Stimulated activated CD4-positive, alpha-beta T cell treated with anti-CD3 and anti-CD28 coated beads, Interleukin-2, amount 100 ng/mL, for 4 hours (primary cell): ENCODE measurements around the gene CLMN.
"Not testable (repeated sequence)": the region's sequence is repeated elsewhere in the genome, so short reads cannot be mapped to it uniquely, and the experiment has no call there.

ENCODE experiments used
- DNase-seq: peaks from one replicate; pipeline ENCODE4 v3.0.0-alpha.2; 2020; ENCODE audit warnings: low read depth

The CLMN gene

GRCh38 chr14:95217391-95217900 is 102.3 kb downstream of the CLMN start:
- no peak for DNase-seq

DNA sequence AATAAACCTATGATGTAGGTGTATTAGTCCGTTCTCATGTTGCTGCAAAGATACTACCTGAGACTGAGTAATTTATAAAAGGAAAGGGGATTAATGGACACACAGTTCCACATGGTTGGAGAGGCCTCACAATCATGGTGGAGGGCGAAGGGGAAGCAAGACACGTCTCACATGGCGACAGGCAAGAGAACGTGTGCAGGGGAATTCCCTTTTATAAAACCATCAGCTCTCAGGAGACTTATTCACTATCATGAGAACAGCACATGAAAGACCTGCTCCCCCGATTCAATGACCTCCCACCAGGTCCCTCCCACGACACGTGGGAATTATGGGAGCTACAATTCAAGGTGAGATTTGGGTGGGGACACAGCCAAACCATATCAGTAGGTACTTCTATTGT is 103.7 kb downstream of the CLMN start:
- DNase-seq = no peak

DNA sequence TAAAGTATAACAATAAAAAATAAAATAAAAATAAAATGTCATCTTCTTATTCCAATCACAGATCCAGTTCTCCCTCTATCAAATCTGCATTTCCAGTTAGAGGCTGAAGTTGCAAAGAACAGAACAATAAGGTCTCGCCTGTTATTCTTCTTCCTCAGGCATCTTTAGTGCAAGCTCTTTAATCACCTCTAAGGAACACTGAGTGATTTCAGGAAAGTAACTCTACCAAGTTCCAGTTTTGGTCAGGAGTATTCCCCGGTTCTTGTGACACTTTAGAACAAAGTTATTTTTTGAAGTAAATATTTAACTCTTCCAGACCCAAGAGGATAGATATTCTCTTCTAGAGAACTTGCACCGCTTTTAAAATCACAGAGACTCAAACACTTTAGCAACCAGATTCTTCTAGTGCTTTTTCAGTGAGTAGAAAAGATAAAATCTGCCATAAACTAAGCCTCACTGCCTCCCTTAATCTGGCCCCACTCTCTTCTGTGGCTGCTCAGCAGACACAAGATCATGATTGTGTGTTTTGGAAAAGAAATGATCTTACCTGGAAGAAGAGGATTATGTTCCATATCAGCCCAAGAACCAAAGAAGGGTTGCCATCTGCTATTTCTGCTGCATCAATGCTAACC is 104.5 kb downstream of the CLMN start:
- no peak for DNase-seq

GRCh38 chr14:95213774-95214173 is 105.9 kb downstream of the CLMN start:
- no peak for DNase-seq

DNA sequence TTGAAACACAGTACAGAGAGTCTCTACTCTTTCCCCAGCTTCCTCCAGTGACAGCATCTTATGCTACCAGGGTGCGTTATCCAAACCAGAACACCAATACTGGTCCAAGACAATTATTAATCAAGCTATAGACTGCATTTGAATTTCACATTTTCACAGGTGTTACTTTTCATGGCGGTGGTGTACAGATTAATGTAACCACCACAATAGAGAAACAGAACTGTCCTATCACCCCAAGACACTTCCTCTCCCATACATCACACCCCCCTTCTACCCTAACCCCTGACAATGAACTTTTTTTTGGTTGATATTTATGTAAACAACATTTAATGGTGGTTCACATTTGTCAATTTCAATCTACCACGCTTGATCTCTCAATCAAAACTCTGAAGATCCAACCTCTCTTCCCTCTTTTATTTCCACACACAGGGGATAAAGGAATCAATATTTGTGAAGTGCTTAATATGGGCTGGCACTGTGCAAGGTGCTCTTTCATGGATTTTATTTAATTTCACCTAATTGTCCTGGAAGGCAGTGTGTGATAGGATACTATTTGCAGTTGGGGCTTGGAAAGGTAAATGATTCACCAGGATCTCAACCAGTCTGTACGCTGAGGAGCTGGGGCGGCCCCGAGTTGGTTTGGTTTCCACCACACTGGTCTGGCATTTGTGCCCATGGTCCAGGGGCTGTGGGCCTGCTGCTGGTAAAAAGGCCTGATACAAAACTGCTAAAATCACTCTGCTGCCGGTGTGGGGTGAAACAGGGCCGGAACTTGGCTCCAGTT is 107.8 kb downstream of the CLMN start:
- no peak for DNase-seq

- DNase-seq = no peak
Observed at GRCh38 chr14:95210699-95211098, 109.0 kb downstream of the CLMN start.

DNA sequence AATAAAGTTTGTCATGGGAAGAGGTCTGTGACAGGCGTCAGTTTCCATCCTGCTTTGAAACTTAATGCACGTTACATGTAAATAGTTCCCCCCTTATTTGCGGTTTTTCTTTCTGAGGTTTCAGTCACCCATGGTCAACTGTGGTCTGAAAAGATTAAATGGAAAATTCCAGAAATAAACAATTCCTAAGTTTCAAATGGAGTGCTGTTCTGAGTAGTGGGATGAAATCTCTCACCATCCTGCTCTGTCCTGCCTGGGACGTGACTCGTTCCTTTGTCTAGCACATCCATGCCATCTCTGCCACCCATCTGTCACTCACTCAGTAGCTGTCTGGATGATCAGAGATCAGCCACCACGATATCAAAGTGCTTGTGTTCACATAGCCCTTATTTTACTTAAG is 111.1 kb downstream of the CLMN start:
- no peak for DNase-seq

DNA sequence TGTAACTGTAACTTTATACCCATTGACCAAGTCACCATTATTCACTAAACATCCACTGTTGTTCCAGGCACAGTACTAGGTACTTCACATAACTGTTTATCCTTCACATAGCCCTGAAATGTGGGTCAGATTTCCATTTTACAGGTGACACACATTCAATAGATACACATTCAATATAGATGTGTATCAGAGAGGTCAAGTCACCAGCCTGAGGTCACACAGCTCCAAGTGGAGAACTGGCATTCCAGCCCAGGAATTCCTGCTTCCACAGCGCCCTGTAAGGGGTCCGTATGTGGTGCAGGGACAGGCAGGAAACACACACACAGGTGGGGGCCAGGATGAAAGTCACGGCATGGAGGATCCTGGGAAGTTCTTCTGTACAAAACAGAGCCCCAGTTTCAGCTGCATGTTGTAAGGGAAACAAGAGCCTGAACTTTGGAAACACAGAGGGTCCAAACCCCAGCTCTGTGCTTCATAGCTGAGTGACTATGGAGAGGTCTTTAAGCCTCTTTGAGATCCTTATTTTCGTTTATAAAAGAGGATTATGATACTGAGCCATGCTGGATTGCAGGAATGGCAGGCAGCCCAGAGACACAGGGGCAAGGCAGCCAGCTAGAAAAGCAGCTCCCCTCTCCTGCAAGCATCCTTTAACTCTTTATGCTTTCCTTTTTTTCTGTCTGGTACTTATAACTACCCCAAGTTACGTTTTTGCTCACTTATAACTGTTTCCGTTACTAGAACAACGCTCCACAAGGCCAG is 112.1 kb downstream of the CLMN start:
- DNase-seq = no peak

GRCh38 chr14:95206534-95206933 is 113.2 kb downstream of the CLMN start:
- no peak for DNase-seq

- DNase-seq = no peak
Observed at GRCh38 chr14:95204705-95205104, 115.0 kb downstream of the CLMN start.

DNA sequence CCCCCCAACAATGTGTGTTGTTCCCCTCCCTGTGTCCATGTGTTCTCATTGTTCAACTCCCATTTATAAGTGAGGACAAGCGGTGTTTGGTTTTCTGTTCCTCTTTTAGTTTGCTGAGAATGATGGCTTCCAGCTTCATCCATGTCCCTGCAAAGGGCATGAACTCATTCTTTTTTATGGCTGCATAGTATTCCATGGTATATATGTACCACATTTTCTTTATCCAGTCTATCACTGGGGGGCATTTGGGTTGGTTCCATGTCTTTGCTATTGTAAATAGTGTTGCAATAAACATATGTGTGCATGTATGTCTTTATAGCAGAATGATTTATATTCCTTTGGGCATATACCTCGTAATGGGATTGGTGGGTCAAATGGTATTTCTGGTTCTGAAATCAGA is 118.0 kb downstream of the CLMN start:
- DNase-seq = not testable (repeated sequence)

DNA sequence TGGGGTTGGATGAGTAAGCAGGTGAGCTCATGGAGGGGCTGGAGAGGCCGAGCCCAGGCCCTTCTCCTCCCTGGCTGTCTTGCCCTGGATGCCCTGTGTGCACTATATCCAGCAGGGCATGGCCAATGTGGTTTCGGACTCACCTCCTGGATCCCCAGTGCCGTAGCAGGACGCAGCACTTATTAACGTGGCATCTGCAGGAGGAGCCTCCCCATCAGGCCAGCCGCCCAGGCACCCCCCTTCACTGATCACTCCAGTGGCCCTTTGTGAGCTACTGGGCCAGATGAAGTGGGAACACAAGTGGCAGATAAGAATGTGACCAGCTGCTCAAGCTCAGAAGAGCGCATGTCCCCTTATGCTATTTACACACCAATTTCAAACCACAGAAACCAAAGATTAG is 119.3 kb downstream of the CLMN start:
- no peak for DNase-seq

GRCh38 chr14:95199298-95199983 is 120.3 kb downstream of the CLMN start:
- DNase-seq = no peak

DNA sequence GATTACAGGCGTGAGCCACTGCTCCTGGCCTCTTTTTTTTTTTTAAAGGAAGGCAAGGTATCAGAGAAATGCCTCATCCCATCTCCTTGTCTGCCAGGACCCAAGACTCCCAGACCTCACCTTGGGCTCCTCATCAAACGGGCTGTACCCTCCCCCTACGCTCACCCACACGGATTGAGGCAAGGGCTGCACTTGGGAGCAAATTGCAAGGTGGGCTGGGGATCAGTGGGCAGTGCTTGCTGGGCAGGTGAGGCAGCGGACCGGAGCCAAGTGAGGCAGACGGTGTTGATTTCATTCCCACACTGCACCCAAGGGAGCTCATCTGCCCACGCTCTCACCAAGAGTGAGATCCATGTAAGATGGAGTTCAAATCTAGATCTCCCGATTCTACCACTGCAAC is 121.4 kb downstream of the CLMN start:
- no peak for DNase-seq

GRCh38 chr14:95197551-95197950 is 122.2 kb downstream of the CLMN start:
- DNase-seq = no peak

DNA sequence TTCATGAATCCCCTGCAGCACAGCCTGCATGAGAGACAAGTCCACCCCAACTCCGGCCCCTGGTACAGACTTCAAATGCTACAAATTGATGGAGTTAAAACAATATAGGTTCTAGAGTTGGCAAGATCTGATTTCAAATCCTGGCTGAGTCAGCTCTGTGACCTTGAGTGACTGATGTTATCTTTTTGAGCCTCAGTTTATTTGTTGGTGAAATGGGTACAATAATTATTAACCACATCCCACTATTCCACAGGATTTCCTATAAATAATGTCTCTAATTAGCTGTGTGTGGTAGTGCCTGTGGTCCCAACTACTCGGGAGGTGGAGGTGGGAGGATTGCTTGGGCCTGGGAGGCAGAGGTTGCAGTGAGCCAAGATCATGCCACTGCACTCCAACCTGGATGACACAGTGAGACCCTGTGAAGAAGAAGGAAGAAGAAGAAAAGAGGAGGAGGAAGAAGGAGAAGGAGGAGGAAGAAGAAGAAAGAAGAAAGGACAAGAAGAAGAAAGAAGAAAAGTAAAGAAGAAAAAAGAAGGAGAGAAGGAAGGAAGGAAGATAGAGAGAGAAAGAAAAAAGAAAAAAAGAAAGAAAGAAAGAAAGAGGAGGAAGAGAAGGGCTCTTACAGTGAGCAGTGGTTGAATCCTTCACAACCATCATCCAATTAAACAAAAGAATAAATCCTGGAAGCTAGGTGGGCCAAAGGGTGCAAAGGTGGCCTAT is 122.7 kb downstream of the CLMN start:
- DNase-seq = no peak

DNA sequence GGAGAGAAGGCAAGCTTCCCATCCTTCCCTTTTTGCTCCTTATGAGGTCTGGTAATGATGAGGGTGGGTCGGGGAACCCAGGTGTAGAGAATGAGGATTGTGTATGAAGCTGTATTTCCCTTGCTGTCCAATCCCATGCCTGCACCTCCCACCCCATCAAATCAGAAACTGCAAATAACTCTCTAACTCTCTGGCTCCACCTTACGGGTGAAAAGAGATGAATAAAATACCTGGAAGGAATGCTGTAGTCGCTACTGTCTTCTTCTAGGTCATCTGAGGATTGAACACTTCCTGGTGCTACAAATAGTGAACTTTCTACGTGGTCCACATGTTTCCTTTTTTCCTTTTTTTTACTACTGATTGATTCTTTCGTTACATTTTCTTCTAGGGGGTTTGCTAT is 123.4 kb downstream of the CLMN start:
- DNase-seq = no peak

- no peak for DNase-seq
Observed at GRCh38 chr14:95195031-95195430, 124.7 kb downstream of the CLMN start.

DNA sequence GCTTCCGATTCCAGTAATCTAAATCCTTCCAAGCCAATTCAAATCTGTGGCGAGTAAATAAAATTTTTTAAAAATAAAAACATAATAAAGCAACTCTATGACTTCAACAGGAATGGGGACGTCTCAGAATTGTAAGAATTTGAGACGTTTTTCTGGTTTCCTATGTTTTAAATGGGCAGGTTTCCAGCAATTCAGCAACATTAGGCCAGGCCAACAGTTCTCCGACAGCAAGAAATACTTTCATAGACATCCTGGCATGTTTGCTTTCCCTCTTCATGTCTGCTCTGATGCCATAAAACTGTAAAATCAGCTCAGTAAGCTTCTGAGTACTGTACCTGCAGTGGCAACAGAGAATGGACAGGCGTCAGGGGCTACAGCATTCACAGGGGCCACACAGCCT is 126.6 kb downstream of the CLMN start:
- no peak for DNase-seq

GRCh38 chr14:95192311-95192710 is 127.4 kb downstream of the CLMN start:
- DNase-seq = no peak

- DNase-seq = no peak
Observed at GRCh38 chr14:95191445-95192199, 128.1 kb downstream of the CLMN start.
